IMR-90 (cell line): ENCODE data around the gene HS6ST3. TPM values are rescaled to one million over a fixed set of nuclear protein-coding genes. Genes with fewer than 3 reads are reported as not detected.

Experiments used
- ATAC-seq: fragments of 200-7000 bp; cut with Tn5 transposase; 2 replicates; pipeline ENCODE4 v1.9.1; 2020; ENCODE audit warnings: low read depth, mild to moderate bottlenecking, moderate library complexity
- BruUV-seq: library from RNA; stranded (reverse); fragments of 400-500 nt; replicated peaks from 2 replicates; lab custom pipeline; 2021; lab: Mats Ljungman, UMichigan
- CTCF ChIA-PET: fragments of 300-600 bp; formaldehyde crosslinking; extraction: SDS; loops from one replicate; lab custom pipeline; 2021; ENCODE audit warnings: antibody characterized with exemption; lab: Yijun Ruan, JAX
- POLR2A ChIA-PET: fragments of 300-600 bp; sonication (Branson Sonifier 250); formaldehyde crosslinking; loops from one replicate; lab custom pipeline; 2022; ENCODE audit warnings: antibody characterized with exemption; ENCODE audit not compliant: unreplicated experiment; lab: Charles Lee
- DNase-seq: peaks from one replicate; pipeline ENCODE4 v3.0.0; 2013
- H2AFZ ChIP-seq: replicated peaks from 2 replicates; pipeline ENCODE3; 2013; ENCODE audit warnings: low read length, mild to moderate bottlenecking; ENCODE audit not compliant: poor library complexity
- H2AK5ac ChIP-seq: 2 replicates; pipeline ENCODE4 v1.6.1; 2013; ENCODE audit warnings: low read depth, low read length, inconsistent platforms
- H2AK9ac ChIP-seq: replicated peaks from 2 replicates; pipeline ENCODE3; 2013; ENCODE audit warnings: mild to moderate bottlenecking, low read depth, low read length, moderate library complexity; ENCODE audit not compliant: poor library complexity
- H2BK120ac ChIP-seq: 2 replicates; pipeline ENCODE4 v1.6.1; 2013; ENCODE audit warnings: low read depth, low read length, inconsistent platforms
- H2BK15ac ChIP-seq: 3 replicates; pipeline ENCODE4 v1.6.1; 2013; ENCODE audit warnings: low read depth, low read length, inconsistent platforms
- H2BK20ac ChIP-seq: 2 replicates; pipeline ENCODE4 v1.6.1; 2013; ENCODE audit warnings: low read depth, mild to moderate bottlenecking, inconsistent platforms, low read length, moderate library complexity
- H2BK5ac ChIP-seq: 2 replicates; pipeline ENCODE4 v1.6.1; 2013; ENCODE audit warnings: mild to moderate bottlenecking, low read depth, low read length, inconsistent platforms; ENCODE audit not compliant: poor library complexity, severe bottlenecking
- H3K14ac ChIP-seq: replicated peaks from 2 replicates; pipeline ENCODE4 v1.6.1; 2013; ENCODE audit warnings: low read depth, low read length, inconsistent platforms
- H3K18ac ChIP-seq: 2 replicates; pipeline ENCODE4 v1.6.1; 2013; ENCODE audit warnings: low read depth, low read length, control low read depth
- H3K23ac ChIP-seq: 2 replicates; pipeline ENCODE4 v1.6.1; 2013; ENCODE audit warnings: low read depth, low read length, inconsistent platforms
- H3K27ac ChIP-seq: 2 replicates; pipeline ENCODE4 v1.5.1; 2013; ENCODE audit warnings: mild to moderate bottlenecking, control low read depth, low read length; ENCODE audit not compliant: insufficient read depth
- H3K27me3 ChIP-seq: 2 replicates; pipeline ENCODE4 v1.6.1; 2013; ENCODE audit warnings: low read length; ENCODE audit not compliant: control insufficient read depth, insufficient read depth
- H3K36me3 ChIP-seq: 2 replicates; pipeline ENCODE4 v1.6.1; 2013; ENCODE audit warnings: low read length, mixed read lengths; ENCODE audit not compliant: control insufficient read depth, insufficient read depth
- H3K4ac ChIP-seq: 2 replicates; pipeline ENCODE4 v1.6.1; 2013; ENCODE audit warnings: low read depth, low read length, inconsistent platforms
- H3K4me1 ChIP-seq: 2 replicates; pipeline ENCODE4 v1.6.1; 2013; ENCODE audit warnings: low read length, mixed read lengths; ENCODE audit not compliant: control insufficient read depth, insufficient read depth
- H3K4me2 ChIP-seq: 2 replicates; pipeline ENCODE4 v1.6.1; 2013; ENCODE audit warnings: low read depth, mild to moderate bottlenecking, control low read depth, low read length, moderate library complexity
- H3K4me3 ChIP-seq: 2 replicates; pipeline ENCODE4 v1.5.1; 2013; ENCODE audit warnings: low read depth, mild to moderate bottlenecking, control low read depth, low read length, moderate library complexity; ENCODE audit not compliant: insufficient read depth
- H3K56ac ChIP-seq: 2 replicates; pipeline ENCODE4 v1.6.1; 2013; ENCODE audit warnings: low read length, inconsistent platforms; ENCODE audit not compliant: insufficient read depth; ENCODE audit errors: extremely low read depth
- H3K79me1 ChIP-seq, 2 experiments: 2 replicates each; pipeline ENCODE4 v1.6.1; 2013; ENCODE audit warnings: low read length in 2 of 2, inconsistent platforms in 1 of 2, low read depth in 1 of 2
- H3K9ac ChIP-seq: 2 replicates; pipeline ENCODE4 v1.6.1; 2013; ENCODE audit warnings: low read depth, low read length, control low read depth
- H3K9me1 ChIP-seq: 2 replicates; pipeline ENCODE4 v1.6.1; 2013; ENCODE audit warnings: low read length, inconsistent platforms; ENCODE audit not compliant: insufficient read depth
- H3K9me3 ChIP-seq: 2 replicates; pipeline ENCODE4 v1.6.1; 2013; ENCODE audit warnings: low read length; ENCODE audit not compliant: control insufficient read depth, insufficient read depth
- H4K20me1 ChIP-seq: 2 replicates; pipeline ENCODE4 v1.6.1; 2013; ENCODE audit warnings: low read length, inconsistent platforms; ENCODE audit not compliant: insufficient read depth
- H4K5ac ChIP-seq: 2 replicates; pipeline ENCODE4 v1.6.1; 2013; ENCODE audit warnings: mild to moderate bottlenecking, low read depth, low read length, control low read depth
- H4K8ac ChIP-seq, 2 experiments: 2 replicates each; pipeline ENCODE4 v1.6.1; 2013; ENCODE audit warnings: low read depth in 2 of 2, low read length in 2 of 2, control low read depth in 1 of 2, inconsistent platforms in 1 of 2
- H4K91ac ChIP-seq: 2 replicates; pipeline ENCODE4 v1.6.1; 2013; ENCODE audit warnings: low read depth, low read length, inconsistent platforms; ENCODE audit not compliant: insufficient read depth
- BHLHE40 ChIP-seq: fragments of 150-350 bp; IDR thresholded peaks from 2 replicates; pipeline ENCODE4 v1.6.1; 2016; ENCODE audit warnings: mild to moderate bottlenecking, low read depth, low read length
- CEBPB ChIP-seq: IDR thresholded peaks from 2 replicates; pipeline ENCODE4 v1.6.1; 2012; ENCODE audit warnings: low read depth, low read length, improper control_type of control experiment
- CHD1 ChIP-seq: IDR thresholded peaks from 2 replicates; pipeline ENCODE4 v1.6.1; 2012; ENCODE audit warnings: low read depth, low read length, improper control_type of control experiment
- FOS ChIP-seq: fragments of 150-350 bp; IDR thresholded peaks from 2 replicates; pipeline ENCODE4 v1.6.1; 2016; ENCODE audit warnings: low read depth, low read length
- MAFK ChIP-seq: IDR thresholded peaks from 2 replicates; pipeline ENCODE4 v1.6.1; 2012; ENCODE audit warnings: low read depth, low read length, improper control_type of control experiment
- MAZ ChIP-seq: IDR thresholded peaks from 2 replicates; pipeline ENCODE4 v1.6.1; 2012; ENCODE audit warnings: low read depth, mild to moderate bottlenecking, low read length, improper control_type of control experiment, moderate library complexity, borderline replicate concordance
- MXI1 ChIP-seq: IDR thresholded peaks from 2 replicates; pipeline ENCODE4 v1.6.1; 2012; ENCODE audit warnings: low read depth, mild to moderate bottlenecking, low read length, moderate library complexity, borderline replicate concordance
- NFE2L2 ChIP-seq: fragments of 150-350 bp; IDR thresholded peaks from 2 replicates; pipeline ENCODE4 v1.6.1; 2016; ENCODE audit warnings: low read depth, mild to moderate bottlenecking, low read length
- POLR2A ChIP-seq: IDR thresholded peaks from 2 replicates; pipeline ENCODE4 v1.6.1; 2012; ENCODE audit warnings: mild to moderate bottlenecking, low read depth, low read length
- RAD21 ChIP-seq: IDR thresholded peaks from 2 replicates; pipeline ENCODE4 v1.6.1; 2012; ENCODE audit warnings: low read length, improper control_type of control experiment
- RCOR1 ChIP-seq: IDR thresholded peaks from 2 replicates; pipeline ENCODE4 v1.6.1; 2012; ENCODE audit warnings: mild to moderate bottlenecking, low read length, improper control_type of control experiment; ENCODE audit not compliant: insufficient replicate concordance
- RFX5 ChIP-seq: IDR thresholded peaks from 2 replicates; pipeline ENCODE4 v1.8.0; 2012; ENCODE audit warnings: low read depth, mild to moderate bottlenecking, low read length, moderate library complexity
- SMC3 ChIP-seq: fragments of 150-350 bp; IDR thresholded peaks from 2 replicates; pipeline ENCODE4 v1.6.1; 2016; ENCODE audit warnings: low read depth, mild to moderate bottlenecking, antibody characterized with exemption, low read length, moderate library complexity
- WGBS, 2 experiments: methylation state at CpG; one replicate each; pipeline versions ENCODE4 v1.1.5 to v1.1.7; 2013; ENCODE audit warnings: missing lambda C conversion rate in 2 of 2; ENCODE audit not compliant: insufficient read length in 1 of 2; ENCODE audit errors: extremely low coverage in 2 of 2; 5-methylcytosine and 5-hydroxymethylcytosine counted together
- dilution Hi-C: fragments of 300-500 bp; cut with HindIII; formaldehyde crosslinking; loops from one replicate; pipeline ENCODE4 v1.14.3; 2018; ENCODE audit warnings: low sequenced_read_pairs; ENCODE audit not compliant: unreplicated experiment
- in situ Hi-C: fragments of 300-500 bp; cut with MboI; formaldehyde crosslinking; loops from 3 replicates; pipeline ENCODE4 v1.14.3; 2019; ENCODE audit warnings: low sequenced_read_pairs, inconsistent platforms, mixed read lengths
- intact Hi-C: fragments of 100-400 bp; cut with micrococcal nuclease; formaldehyde crosslinking; loops from 2 replicates; pipeline ENCODE4 v1.10.0; 2022
- polyA plus RNA-seq, 3 experiments: library from polyadenylated mRNA; depleted of rRNA; stranded (reverse); fragments of >200 nt; gene quantifications; 2 replicates each; pipeline ENCODE4 v1.2.3, GENCODE V29; 2012; ENCODE audit warnings: low replicate concordance in 1 of 3
- total RNA-seq: library from RNA; depleted of rRNA; stranded (reverse); fragments of >200 nt; gene quantifications from 2 replicates; pipeline ENCODE4 v1.2.3, GENCODE V29; 2012
- TF ChIP-seq, protein P1 (sequence below): fragments of 150-350 bp; IDR thresholded peaks from 2 replicates; pipeline ENCODE4 v1.6.1; 2016; ENCODE audit warnings: low read depth, mild to moderate bottlenecking, low read length, moderate library complexity, borderline replicate concordance
- TF ChIP-seq, protein P2 (sequence below): conservative IDR thresholded peaks from 2 replicates; pipeline ENCODE4 v1.5.1; 2012; ENCODE audit warnings: mild to moderate bottlenecking, low read depth, low read length, improper control_type of control experiment
- TF ChIP-seq, protein P3 (sequence below): fragments of 150-350 bp; IDR thresholded peaks from 2 replicates; pipeline ENCODE4 v1.6.1; 2017; ENCODE audit warnings: mild to moderate bottlenecking, antibody characterized with exemption, low read length, low read depth

Gene HS6ST3
- total and polyA plus RNA-seq, 2 of the 4 experiments (the other 2 are of a cell fraction) = not detected

- dilution Hi-C loops = no loop called here
These were observed 360.6 kb downstream of the HS6ST3 start for GRCh38 chr13:96450326-96451020.

More at GRCh38 chr13:96450326-96451020, 360.6 kb downstream of the HS6ST3 start:
- Histone ChIP-seq H3K36me3 (no peaks in the 10 kb centered on the region), H4K5ac (no peak overlapping the region), H3K23ac (no peak overlapping the region), H2BK5ac (no peak overlapping the region), H2BK120ac (no peak overlapping the region), H3K4me2 (no peak overlapping the region), H2AK5ac (no peak overlapping the region), H4K20me1 (no peaks in the 10 kb centered on the region), H3K14ac (no peak overlapping the region), H3K9ac (no peak overlapping the region), H2BK20ac (no peak overlapping the region), H2BK15ac (no peak overlapping the region), H2AK9ac (no peak overlapping the region), H3K27ac (no peak overlapping the region), H3K4me3 (no peak overlapping the region), H3K56ac (no peak overlapping the region), H3K9me1 (no peaks in the 10 kb centered on the region), H4K91ac (no peak overlapping the region), H3K18ac (no peak overlapping the region), H3K79me1 (no peaks in the 10 kb centered on the region), H2AFZ (no peak overlapping the region), H3K4ac (no peak overlapping the region), H3K27me3 (no peaks in the 10 kb centered on the region), H3K9me3 (peaks cover 5% of the 10 kb centered on the region; the same call in 1 of the 2 replicates), H4K8ac (no peak overlapping the region), H3K4me1 (no peaks in the 10 kb centered on the region)
- ATAC-seq (no peak), DNase-seq (no peak)
- intact Hi-C loops (no loop called here), in situ Hi-C loops (no loop called here)
- ChIA-PET CTCF (no interaction called here), POLR2A (no interaction called here)
- TF ChIP-seq MAFK (no peak), MXI1 (no peak), RFX5 (no peak), RCOR1 (no peak), MAZ (no peak), POLR2A (no peak), FOS (no peak), SMC3 (no peak), BHLHE40 (no peak), NFE2L2 (no peak), CHD1 (no peak), CEBPB (no peak), RAD21 (no peak)
- TF ChIP-seq, protein P1, sequence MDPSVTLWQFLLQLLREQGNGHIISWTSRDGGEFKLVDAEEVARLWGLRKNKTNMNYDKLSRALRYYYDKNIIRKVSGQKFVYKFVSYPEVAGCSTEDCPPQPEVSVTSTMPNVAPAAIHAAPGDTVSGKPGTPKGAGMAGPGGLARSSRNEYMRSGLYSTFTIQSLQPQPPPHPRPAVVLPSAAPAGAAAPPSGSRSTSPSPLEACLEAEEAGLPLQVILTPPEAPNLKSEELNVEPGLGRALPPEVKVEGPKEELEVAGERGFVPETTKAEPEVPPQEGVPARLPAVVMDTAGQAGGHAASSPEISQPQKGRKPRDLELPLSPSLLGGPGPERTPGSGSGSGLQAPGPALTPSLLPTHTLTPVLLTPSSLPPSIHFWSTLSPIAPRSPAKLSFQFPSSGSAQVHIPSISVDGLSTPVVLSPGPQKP = no peak
- TF ChIP-seq, protein P2, sequence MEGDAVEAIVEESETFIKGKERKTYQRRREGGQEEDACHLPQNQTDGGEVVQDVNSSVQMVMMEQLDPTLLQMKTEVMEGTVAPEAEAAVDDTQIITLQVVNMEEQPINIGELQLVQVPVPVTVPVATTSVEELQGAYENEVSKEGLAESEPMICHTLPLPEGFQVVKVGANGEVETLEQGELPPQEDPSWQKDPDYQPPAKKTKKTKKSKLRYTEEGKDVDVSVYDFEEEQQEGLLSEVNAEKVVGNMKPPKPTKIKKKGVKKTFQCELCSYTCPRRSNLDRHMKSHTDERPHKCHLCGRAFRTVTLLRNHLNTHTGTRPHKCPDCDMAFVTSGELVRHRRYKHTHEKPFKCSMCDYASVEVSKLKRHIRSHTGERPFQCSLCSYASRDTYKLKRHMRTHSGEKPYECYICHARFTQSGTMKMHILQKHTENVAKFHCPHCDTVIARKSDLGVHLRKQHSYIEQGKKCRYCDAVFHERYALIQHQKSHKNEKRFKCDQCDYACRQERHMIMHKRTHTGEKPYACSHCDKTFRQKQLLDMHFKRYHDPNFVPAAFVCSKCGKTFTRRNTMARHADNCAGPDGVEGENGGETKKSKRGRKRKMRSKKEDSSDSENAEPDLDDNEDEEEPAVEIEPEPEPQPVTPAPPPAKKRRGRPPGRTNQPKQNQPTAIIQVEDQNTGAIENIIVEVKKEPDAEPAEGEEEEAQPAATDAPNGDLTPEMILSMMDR = no peak
- TF ChIP-seq, protein P3, sequence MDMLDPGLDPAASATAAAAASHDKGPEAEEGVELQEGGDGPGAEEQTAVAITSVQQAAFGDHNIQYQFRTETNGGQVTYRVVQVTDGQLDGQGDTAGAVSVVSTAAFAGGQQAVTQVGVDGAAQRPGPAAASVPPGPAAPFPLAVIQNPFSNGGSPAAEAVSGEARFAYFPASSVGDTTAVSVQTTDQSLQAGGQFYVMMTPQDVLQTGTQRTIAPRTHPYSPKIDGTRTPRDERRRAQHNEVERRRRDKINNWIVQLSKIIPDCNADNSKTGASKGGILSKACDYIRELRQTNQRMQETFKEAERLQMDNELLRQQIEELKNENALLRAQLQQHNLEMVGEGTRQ = no peak
- no TSS peak for BruUV-seq
- no CpG with 5 or more reads among the region's 4 CpGs for WGBS, 2 experiments
